NCI-H345 (cell line): ENCODE measurements around the gene STK11.

Source experiments
- DNase-seq: peaks from one replicate; lab custom pipeline; 2025; lab: John Stamatoyannopoulos, UW

The STK11 gene

DNA sequence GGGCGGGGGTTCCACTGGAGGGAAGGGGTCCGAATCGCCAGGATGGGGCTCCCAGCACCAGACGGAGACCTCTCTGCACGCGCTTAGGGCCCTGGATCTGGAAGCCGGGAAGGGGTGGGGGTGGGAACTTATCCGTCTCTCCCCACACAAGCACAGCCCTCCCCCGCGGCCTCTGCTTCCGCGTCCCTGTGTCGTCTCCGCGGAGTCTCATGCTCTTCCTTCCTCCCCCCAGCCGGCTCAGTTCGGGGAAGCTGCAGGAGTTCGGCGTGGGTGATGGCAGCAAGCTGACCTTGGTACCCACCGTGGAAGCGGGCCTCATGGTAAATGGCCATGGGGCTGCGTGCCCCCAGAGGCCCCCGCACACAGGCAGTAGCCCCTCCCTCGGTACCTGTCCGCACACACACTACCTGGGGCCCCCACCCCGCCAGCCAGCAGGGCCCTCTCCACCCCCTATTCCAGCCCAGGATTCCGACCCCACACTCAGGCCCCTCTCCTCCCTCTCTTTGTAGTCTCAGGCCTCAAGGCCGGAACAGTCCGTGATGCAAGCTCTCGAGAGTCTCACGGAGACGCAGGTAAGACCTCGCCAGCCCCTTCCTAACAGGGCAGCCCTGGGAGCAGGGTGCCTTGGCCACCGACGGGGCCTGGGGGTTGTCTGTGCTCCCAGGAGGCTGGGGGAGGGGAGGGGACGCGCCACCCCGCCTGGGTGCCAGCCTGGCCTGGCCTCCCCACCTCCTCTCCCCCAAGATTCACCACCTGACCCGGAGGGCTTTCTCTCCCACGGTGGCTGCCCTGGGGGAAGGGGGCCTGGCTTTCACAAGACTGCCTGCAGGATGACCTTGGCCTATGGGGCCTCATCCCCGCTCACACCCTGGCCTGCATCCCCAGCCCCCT is 46.0 kb downstream of the STK11 start:
- peak; percentile 26 for DNase-seq

DNA sequence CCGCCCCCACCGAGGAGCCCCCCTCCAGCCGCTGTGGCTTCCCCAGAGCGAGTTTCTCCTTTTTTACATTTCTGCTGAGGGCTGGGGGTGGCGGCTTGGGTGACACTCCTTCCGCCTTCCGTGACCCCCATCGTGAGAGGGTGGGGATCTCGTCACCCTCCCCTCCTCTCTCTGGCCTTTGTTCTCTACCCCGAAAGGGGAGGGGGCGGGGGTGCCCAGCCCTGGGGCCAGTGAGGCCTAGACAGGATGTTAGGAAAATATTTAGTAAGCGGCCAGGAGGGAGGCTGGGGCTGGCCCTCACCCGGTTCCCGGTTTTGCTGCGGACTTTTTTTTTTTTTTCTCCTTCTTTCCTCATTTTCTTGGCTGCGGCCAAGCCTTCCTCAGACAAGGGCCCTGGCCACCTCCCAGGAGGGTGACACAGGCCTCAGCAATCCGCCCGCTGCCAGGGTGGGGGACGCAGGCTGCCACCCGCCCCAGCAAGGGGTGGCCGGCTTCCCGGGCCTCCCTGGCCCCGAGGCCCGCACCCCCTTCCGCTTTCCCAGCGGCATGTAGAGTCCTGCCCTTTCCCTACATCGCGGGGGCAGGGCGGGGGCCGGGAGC is 46.7 kb downstream of the STK11 start:
- no peak for DNase-seq

DNA sequence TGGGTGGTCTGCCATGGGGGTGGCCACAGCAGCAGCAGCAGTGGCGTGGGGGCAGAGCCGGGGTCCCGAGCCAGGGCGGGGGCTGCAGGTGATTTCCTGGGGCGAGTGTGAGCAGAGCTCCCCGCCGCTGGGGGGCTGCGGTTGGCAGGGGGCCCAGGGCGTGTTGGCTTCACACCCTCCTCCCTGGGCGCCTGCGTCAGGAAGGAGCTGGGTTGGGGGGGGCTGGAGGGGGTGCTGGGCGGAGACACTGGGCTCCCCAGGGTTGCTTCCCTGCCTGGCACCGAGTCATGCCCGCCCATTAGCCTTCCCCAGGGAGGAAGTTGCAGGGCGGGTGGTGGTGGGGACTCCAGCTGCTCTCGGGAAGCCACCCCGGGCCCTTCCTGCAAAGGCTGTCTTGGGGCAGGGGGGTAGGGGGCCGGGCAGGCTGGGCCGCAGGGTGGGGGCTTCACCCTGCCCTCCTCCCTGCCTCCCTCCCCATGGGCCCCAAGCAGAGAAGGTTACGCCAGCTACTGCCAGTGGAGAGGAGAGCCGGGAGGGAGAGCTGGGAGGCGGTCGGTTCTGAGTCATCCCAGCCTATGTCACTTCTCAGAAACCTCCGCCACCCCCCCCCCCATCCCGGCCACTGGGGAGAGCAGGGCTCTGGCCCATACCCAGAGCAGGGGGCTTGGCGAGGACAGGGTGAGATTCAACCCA is 47.4 kb downstream of the STK11 start:
- DNase-seq, result peak; percentile 27

DNA sequence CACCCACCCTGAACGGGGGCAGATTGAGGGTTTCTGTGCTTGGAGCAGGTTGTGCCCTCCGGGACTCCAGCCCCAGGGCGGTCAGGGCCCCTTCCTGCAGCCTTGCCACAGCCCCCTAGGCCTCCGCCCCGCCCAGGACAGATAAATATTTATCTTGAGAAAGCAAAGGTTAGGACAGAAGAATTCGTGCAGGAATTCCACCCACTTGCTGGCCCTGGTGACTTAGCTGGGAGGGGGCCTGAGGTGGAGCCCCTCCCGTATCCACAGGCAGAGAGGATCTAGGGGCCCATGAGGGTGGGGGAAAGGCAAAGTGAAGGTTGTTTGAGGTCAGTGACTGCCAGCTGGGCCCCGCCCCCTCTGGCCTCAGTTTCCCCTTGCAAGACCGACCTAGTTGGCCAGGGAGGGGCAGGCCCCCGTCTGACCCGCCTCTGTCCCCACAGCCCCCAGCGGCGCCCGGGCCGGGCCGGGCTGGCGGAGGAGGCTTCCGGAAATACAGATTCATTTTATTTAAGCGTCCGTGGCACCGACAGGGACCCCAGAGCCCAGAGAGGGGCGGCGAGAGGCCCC is 48.0 kb downstream of the STK11 start:
- no peak for DNase-seq

DNA sequence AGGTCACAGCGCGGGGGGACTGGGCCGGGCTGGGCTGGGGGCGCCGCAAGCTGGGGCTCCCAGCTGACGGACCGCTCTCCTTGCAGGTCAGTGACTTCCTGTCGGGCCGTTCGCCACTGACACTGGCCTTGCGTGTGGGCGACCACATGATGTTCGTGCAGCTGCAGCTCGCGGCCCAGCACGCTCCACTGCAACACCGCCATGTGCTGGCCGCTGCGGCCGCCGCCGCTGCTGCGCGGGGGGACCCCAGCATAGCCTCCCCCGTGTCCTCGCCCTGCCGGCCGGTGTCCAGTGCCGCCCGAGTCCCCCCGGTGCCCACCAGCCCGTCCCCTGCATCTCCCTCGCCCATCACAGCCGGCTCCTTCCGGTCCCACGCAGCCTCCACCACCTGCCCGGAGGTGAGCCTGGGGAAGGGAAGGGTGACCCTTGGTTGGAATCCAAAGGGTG is 48.5 kb downstream of the STK11 start:
- no peak for DNase-seq

DNA sequence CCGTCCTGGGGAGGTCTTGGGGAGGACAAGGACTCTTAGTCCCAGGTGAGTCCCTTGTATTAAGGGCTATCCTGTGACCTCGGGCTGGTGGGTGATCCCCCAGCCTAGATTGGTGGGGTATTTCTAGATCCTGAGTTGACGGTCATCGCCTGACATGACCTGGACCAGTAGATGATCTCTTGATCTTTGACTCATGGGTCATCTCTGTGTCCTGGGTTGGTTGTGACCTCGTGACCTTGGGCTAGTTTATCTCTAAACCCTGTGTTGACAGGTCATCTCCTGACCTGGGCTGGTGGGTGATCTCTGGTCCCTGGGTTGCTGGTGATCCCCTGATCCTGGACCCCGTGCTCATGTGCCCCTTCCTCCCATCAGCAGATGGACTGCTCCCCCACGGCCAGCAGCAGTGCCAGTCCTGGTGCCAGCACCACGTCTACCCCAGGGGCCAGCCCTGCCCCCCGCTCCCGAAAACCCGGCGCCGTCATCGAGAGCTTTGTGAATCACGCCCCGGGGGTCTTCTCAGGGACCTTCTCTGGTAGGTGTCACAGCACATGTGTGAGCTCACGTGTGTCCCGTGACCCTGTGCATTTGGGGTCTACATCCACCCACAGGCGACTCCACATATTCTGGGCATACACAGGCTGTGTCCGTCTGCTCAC is 49.1 kb downstream of the STK11 start:
- DNase-seq, result no peak

DNA sequence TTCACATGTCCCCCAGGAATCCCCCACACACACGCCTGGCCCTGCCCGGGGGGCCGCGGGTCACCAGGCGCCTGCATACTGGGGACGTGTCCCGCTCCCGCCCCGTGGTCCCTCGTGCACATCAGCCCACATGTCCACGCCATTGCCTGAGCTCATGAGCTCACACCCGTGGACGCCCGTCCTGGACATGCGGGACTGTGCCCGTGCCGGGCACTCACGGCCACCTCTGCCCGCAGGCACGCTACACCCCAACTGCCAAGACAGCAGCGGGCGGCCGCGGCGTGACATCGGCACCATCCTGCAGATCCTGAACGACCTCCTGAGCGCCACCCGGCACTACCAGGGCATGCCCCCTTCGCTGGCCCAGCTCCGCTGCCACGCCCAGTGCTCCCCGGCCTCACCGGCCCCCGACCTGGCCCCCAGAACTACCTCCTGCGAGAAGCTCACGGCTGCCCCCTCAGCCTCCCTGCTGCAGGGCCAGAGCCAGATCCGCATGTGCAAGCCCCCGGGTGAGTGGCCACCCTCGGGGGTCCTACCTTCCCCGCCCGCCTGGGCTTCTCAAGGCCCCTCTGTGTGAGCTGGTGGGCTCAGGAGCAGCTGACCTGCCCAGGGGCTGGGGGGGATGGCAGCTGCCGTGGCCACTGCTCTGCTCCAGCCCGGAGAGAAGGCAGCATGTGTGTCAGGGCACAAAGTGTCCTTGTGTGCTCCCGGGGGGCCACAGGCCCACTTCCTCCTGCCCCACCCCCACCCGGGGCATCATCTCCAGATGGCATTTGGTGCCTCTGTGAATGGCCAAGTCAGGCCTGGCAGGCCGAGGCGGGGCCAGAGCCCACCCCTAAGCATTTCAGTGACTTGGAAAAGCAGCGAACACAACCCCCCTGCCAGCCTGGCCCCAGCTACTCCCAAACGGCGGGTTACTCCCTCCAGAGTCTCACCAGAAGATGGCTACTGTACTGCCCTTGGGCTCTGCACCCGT is 49.9 kb downstream of the STK11 start:
- DNase-seq, result no peak

DNA sequence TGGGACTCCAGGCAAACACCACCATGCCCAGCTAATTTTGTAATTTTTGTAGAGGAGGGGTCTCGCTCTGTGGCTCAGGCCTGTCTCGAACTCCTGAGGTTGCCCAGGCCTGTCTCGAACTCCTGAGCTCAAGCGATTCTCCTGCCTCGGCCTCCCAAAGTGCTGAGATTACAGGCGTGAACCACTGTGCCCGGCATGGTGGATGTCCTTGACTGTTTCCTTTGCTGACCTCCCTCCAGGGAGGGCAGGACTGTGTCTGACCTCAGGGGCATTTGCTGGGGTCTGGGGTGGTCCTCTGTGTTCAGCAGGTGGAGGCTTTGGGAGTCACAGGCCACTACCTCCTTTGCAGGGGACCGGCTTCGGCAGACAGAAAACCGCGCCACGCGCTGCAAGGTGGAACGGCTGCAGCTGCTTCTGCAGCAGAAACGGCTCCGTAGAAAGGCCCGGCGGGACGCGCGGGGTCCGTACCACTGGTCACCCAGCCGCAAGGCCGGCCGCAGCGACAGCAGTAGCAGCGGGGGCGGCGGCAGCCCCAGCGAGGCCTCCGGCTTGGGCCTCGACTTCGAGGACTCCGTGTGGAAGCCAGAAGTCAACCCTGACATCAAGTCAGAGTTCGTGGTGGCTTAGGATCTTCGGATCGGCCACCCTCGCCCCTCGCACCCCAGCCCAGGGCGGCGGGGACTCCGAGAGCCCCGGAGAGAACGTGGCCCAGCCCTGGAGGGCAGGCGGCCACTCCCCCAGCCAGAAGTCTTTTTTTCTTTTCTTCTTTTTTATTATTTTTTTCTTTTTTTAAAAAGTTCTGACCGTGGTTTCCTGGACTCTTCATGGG is 51.3 kb downstream of the STK11 start:
- DNase-seq, result no peak

DNA sequence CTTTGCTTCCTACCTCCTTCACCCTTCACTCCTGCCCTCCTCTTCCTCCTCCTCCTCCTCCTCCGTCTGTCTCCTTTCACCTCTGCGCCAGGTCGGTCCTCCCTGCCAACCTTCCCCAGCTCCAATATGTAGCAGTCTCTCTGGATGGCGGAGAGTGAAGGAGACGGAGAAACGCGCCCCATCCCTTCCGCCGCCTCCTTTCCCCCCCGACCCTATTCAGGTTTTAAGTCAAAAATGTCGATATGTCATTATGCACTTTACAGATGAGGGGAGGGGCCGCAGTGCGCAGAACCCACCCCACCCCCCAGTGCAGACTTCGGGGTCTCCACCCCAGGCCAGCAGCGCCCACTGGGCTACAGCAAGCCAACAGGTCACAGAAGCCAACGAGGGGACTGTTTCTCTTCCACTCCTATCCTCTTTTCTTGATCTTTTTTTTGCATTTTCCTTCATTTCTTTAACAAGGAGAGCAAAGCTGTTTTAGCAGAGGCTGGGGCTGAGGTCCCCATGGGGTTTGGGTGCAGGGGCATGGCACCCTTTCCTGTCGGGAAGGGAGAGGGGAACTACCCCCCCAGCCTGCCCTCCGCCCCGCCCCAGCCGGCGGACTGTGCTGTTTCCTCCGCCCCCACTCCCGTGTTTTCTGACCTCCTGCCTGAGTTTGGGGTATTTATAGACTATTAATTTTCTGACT is 52.0 kb downstream of the STK11 start:
- no peak for DNase-seq

DNA sequence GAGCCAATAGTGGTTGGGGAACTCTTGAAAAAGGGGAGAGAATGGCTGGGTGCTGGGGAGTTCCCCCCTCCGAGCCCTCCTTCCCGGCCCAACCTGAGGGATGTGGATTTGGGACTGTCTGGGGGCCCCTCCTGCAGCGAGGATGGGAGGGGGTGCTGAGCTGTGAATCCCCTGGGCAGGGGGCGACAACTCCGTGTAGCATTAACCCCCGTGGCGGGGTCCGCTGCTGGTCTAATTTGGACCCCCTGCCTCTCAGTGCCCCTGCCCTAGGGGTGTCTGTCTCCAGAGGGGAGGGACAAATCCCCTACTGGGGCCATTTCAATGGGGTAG is 52.5 kb downstream of the STK11 start:
- no peak for DNase-seq

DNA sequence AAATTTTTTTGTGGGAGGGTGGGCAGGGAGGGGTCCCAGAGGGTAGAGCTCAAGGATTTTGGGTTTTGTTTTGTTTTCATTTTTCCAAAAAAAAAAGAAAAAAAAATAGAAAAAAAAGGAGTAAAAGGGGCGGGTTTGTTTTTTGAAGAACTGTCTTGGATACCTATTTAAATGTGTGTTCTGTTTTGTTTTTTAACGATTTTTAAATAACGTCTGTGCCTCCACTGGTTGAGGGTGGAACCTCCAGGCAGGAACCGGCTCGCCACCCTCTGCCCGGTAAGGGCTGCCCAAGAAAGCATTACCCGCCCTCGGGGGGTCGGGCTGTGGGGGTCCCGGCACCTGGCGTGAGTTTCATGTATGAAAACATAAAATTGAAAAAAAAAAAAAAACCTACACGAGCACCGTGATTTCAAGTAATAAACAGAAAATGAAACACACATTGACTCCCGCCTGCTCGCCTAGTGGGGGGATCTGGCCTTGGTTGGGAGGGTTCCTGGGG is 53.2 kb downstream of the STK11 start:
- DNase-seq, result no peak

DNA sequence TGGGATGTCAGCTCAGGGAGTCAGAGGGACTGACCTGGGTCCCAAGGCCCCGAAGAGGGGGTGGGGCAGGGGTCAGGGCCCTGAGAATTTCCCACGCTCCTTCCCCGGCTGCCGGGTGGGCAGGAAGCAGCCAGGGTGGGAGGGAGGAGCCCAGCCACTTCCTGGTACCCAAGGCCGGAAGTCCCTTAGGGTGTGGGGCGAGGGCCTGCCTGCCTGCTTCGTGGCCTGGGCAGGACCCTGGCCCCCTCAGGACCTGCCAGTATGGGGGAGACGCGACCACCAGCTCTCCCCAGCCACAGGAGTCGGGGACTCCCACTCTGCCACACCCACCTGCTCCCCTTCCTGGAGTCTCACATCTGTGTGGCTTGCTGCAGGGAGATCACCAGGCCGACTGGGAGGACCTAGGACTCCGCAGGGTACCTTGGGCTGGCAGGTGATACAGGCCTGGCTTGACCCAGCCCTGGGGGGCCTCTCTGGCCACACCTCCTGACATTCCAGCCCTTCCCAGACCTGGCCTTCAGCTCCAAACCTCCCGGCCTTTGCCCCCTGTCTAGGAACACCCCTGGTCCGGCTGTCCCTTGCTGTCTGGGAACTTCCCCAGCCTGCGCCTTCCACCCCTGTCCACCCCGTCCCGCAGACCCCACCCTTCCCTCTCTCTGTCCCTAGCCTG is 53.8 kb downstream of the STK11 start:
- no peak for DNase-seq

DNA sequence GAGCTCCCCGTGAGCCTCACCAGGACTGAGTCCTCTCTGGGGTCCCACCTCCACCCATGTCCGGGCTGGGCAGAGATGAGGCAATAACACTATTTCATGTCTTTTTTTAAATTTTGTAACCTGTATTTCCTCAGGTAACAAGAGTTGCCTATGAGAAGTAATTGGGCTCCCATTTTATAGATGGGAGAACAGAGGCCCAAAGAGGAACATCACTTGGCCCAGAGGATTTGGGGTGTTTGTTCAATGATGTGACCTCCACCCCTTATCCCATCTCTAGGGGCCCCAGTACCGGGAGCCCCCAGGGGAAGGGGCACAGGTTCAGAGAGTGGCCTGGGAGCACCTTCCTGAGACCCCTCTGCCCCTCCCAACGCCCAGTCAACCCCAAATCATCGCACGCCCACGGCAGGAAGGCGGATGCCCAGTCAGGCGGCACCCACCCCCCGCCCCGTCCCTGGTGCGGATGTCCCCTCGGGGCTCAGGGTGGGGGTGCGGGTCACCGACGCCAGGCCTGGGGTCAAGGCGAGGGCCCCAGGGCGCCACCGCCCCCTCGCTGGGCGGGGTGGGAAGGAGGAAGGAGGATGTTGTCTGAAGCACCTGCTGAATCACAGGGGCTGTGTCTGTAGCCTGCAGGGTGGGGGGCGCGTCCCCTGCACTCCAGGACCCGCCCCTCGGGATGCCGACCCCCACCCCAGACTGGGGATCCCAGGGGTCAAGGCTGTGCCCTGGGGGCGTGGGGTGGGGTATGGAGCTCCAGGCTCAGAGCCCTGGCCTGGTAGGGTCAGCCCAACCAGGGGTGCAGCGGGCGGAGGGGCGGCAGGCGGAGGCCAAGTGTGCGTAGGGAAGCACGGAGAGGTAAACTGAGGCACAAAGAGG is 54.5 kb downstream of the STK11 start:
- DNase-seq, result no peak

DNA sequence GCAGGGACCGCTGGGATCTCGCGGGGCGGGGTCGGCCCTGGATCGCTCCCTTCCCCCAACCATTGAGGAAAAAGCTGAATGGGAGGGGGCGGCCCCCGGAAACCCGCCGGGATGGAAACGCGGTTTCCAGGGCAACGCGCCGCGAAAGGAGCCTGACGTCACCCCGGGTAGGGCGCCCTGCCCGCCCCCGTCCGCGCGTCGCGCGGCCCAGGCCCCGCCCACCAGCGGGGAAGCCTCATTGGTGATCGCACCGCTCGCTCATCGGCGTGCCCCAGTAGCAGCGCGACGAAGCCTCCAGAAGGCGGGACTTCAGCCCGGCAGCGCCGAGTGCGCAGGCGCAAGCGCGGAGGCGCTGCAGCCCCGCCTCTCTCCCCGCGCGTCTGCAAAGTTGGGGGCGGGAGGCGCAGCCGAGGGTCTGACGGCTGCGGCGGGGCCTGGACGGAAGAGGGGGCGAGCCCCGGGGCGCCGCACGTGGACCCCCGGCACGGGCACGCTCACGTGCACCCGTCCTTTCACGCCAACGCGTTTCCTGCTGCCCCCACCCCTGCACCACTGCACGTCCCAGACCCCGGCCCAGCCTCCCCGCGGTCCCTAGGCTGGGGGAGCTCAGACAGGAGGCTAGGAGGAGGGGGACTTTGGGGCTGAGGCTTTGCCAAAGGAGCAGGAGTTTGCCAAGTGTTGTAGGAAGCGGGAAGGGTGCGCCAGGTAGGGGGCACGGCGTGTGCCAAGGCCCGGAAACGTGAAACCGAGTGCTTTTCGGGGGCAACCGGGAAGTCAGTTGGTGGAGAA is 55.4 kb downstream of the STK11 start:
- peak; percentile 97 for DNase-seq

DNA sequence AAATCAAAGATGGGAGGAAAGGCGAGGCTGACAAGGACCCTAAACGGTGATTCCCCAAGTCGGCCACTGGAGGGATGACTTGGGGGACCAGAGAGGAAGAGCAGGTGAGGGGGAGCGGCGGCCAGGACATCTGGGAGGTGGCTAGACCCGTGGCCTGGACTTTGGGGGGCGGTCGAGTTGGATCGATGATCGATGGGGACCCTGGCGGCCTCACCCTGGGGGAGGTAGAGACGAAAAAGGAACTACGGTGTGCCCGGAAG is 55.9 kb downstream of the STK11 start:
- no peak for DNase-seq

DNA sequence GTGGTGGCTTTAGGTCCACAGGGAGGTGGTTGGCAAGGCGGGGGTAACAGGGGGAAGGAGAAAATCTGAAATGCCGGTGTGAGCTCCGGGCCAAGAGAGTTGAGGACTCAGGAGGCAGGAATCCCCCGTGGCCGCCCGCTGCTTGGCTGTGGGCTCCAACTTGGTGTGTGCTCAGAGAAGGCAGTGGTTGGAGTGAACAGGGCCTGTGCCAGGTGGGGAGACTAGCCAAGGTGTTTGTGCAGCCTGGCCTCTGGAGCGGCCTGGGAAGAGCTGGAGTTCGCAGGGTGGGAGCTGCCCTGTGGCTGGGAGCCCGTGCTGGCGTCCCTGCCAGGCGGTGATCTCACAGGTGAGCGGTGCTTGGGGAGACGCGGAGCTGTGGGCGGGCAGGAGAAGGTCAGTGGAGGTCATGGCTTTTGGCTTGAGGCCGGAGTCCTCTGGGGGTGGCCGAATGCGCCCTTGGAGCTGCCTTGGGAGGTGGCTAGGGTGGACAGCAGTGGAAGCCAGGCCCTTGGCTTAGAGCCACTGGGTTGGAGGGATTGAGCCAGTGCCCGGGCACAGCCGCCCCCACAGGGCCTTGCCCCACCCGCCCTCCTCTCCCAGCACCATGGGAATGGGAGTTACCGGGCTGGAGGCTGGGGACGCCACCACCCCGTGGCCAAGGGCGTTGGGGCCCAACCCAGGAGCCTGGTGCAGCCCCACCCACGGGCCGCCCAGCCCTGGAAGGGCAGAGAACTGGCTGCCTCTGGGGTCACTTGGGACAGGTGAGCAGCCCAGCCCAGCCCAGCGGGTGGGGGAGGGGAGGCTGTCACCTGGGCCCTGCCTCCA is 56.4 kb downstream of the STK11 start:
- DNase-seq, result no peak
